ENCODE measurements around the gene CHTOP. TPM values are rescaled to one million over a fixed set of nuclear protein-coding genes. Genes with fewer than 3 reads are reported as not detected.

The CHTOP gene
- total RNA-seq, 2 experiments from 2014 or later: 97.1 to 102 TPM

DNA sequence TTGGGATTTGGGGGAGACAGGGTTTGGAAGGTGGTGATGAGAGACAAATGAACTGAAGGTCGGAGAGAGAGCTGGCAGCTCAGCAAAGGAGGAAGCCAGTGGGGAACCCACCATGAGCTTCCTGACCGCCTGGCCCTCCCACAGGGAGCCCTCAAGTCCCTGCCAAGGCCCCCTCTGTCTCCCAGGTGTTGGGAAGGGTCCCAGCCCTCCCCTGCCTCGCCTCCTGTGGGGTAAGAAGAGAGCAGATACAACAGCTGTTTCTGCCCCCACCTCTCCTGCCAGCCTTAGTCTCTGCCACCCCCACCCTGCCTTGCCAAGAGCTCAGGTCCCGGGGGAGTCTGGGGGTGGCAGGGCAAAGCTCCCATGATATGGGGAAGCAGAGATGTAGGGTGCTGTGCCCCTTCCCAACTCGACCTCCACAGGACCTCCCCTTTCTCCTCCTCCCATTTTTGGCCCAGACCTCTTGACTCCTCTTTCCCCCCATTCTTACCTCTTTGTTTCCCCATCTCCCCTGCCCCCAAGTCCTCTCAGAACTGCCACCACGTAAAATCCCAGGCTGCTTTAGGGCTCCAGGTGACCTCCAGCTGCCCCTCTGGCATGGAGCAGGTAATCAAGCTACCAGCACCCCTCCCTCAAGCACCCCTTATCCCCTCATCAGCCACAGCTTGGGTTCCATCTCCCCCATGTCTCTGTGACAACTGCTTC, 5.1 kb upstream of the CHTOP start:
- DNase-seq: no peak

GRCh38 chr1:153629343-153629665, 4.6 kb upstream of the CHTOP start:
- no peaks in the 10 kb centered on the region for H3K9me3 ChIP-seq (ENCODE audit: control insufficient read depth in 1 of 2, insufficient read depth in 1 of 2, low read length in 2 of 2)
- H3K9me3 Mint-ChIP-seq: no peaks in the 10 kb centered on the region
- no peak overlapping the region for H3K4me3 Mint-ChIP-seq
- no peak for TF ChIP-seq CTCF (IDR thresholded peaks at IDR 0.05)
- ATAC-seq (ENCODE audit: poor library complexity): no peak
- CTCF ChIA-PET: no interaction called here
- no peak overlapping the region for H3K4me3 ChIP-seq (ENCODE audit: low read length)
- no peaks in the 10 kb centered on the region for H3K27me3 Mint-ChIP-seq
- no peak overlapping the region for H3K27ac ChIP-seq (ENCODE audit: low read depth in 1 of 2, low read length in 2 of 2)
- no peak overlapping the region for H3K27ac Mint-ChIP-seq
- H3K36me3 Mint-ChIP-seq (ENCODE audit: low read depth): peaks cover 7% of the 10 kb centered on the region
- peaks cover 13% of the 10 kb centered on the region for H3K4me1 ChIP-seq (ENCODE audit: insufficient read depth, low read length)
- POLR2A ChIA-PET: no interaction called here
- DNase-seq: no peak
- intact Hi-C loops (cut with DNase I, micrococcal nuclease): no loop called here
- H3K36me3 ChIP-seq (ENCODE audit: insufficient read depth, low read length): no peaks in the 10 kb centered on the region
- H3K27me3 ChIP-seq (ENCODE audit: control insufficient read depth in 1 of 2, insufficient read depth in 2 of 2, low read length in 2 of 2): no peaks in the 10 kb centered on the region
- H3K4me1 Mint-ChIP-seq (ENCODE audit: low read depth): peaks cover 13% of the 10 kb centered on the region

More for the DNA sequence above, 5.1 kb upstream of the CHTOP start:
- Mint-ChIP-seq H3K27me3 (no peaks in the 10 kb centered on the region), H3K27ac (no peak overlapping the region), H3K9me3 (no peaks in the 10 kb centered on the region), H3K4me1 (ENCODE audit: low read depth) (peaks cover 8% of the 10 kb centered on the region), H3K4me3 (no peak overlapping the region), H3K36me3 (ENCODE audit: low read depth) (peaks cover 2% of the 10 kb centered on the region)
- H3K9me3 ChIP-seq (ENCODE audit: control insufficient read depth in 1 of 2, insufficient read depth in 1 of 2, low read length in 2 of 2): no peaks in the 10 kb centered on the region
- no peaks in the 10 kb centered on the region for H3K36me3 ChIP-seq (ENCODE audit: insufficient read depth, low read length)
- H3K27ac ChIP-seq (ENCODE audit: low read depth in 1 of 2, low read length in 2 of 2): no peak overlapping the region
- ATAC-seq (ENCODE audit: poor library complexity): no peak
- no peak overlapping the region for H3K4me3 ChIP-seq (ENCODE audit: low read length)
- CTCF ChIA-PET: no interaction called here
- TF ChIP-seq CTCF (IDR thresholded peaks at IDR 0.05): no peak
- intact Hi-C loops (cut with DNase I, micrococcal nuclease): no loop called here
- no peaks in the 10 kb centered on the region for H3K27me3 ChIP-seq (ENCODE audit: control insufficient read depth in 1 of 2, insufficient read depth in 2 of 2, low read length in 2 of 2)
- H3K4me1 ChIP-seq (ENCODE audit: insufficient read depth, low read length): peaks cover 13% of the 10 kb centered on the region
- POLR2A ChIA-PET: no interaction called here

GRCh38 chr1:153629971-153630370, 3.9 kb upstream of the CHTOP start:
- Mint-ChIP-seq H3K4me1 (ENCODE audit: low read depth) (peaks cover 16% of the 10 kb centered on the region), H3K27ac (no peak overlapping the region), H3K27me3 (no peaks in the 10 kb centered on the region), H3K9me3 (no peaks in the 10 kb centered on the region), H3K4me3 (no peak overlapping the region), H3K36me3 (ENCODE audit: low read depth) (peaks cover 12% of the 10 kb centered on the region)
- DNase-seq: no peak
- ChIA-PET POLR2A (no interaction called here), CTCF (no interaction called here)
- Histone ChIP-seq H3K4me3 (ENCODE audit: low read length) (no peak overlapping the region), H3K9me3 (ENCODE audit: control insufficient read depth in 1 of 2, insufficient read depth in 1 of 2, low read length in 2 of 2) (no peaks in the 10 kb centered on the region), H3K36me3 (ENCODE audit: insufficient read depth, low read length) (no peaks in the 10 kb centered on the region), H3K27me3 (ENCODE audit: control insufficient read depth in 1 of 2, insufficient read depth in 2 of 2, low read length in 2 of 2) (no peaks in the 10 kb centered on the region), H3K4me1 (ENCODE audit: insufficient read depth, low read length) (peaks cover 14% of the 10 kb centered on the region), H3K27ac (ENCODE audit: low read depth in 1 of 2, low read length in 2 of 2) (no peak overlapping the region)
- TF ChIP-seq CTCF (IDR thresholded peaks at IDR 0.05): no peak
- no peak for ATAC-seq (ENCODE audit: poor library complexity)
- intact Hi-C loops (cut with DNase I, micrococcal nuclease): loop anchor here in 1 of 2 experiments (5.0 kb wide), 1 partner anchor 83 kb away; the partner anchor contains the start of genes S100A3 and S100A4

Measured in CD4-positive, alpha-beta T cell (primary cell).